GM12873 (cell line): ENCODE results near the gene NFATC2.

Source experiments
- TF ChIP-seq, protein P1 (sequence below): IDR thresholded peaks from 2 replicates; pipeline ENCODE4 v1.5.1; 2012; ENCODE audit warnings: low read depth, mild to moderate bottlenecking, moderate library complexity, low read length, control low read depth; ENCODE audit not compliant: insufficient read depth; ENCODE audit errors: missing control alignments

The NFATC2 gene

DNA sequence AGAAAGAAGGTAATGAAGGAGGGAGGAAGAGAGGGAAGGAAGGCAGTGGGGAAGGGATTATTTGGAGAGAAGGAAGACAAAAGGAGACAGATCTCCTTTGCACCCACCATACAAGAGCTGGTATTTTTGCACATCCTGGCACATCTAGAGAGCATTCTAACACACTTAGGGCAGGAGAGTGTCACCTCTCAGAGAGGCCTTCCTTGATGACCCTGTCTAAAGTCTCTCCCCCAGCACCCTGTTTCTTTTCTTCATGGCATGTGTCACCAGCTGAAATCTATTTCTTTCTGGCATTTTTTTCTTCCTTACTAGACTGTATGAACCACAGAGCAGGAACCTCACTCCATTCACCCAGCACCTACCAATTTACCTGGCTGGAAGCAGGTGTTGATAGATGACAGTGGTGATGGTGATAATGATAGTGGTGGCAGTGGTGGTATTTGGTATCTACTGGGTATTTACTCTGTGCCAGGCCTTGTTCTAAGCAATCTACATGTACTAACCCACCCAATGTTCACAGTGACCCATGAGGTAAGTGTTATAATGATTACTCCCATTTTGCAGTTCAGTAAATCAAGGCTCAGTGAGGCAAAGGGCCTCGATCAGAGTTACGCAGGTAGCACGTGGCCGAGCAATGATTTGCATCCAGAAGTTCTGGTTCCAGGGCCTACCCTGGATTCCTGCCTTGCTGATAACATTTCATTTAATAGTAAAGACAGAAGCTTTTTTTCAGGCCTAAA is 131.8 kb downstream of the NFATC2 start:
- TF ChIP-seq, protein P1, sequence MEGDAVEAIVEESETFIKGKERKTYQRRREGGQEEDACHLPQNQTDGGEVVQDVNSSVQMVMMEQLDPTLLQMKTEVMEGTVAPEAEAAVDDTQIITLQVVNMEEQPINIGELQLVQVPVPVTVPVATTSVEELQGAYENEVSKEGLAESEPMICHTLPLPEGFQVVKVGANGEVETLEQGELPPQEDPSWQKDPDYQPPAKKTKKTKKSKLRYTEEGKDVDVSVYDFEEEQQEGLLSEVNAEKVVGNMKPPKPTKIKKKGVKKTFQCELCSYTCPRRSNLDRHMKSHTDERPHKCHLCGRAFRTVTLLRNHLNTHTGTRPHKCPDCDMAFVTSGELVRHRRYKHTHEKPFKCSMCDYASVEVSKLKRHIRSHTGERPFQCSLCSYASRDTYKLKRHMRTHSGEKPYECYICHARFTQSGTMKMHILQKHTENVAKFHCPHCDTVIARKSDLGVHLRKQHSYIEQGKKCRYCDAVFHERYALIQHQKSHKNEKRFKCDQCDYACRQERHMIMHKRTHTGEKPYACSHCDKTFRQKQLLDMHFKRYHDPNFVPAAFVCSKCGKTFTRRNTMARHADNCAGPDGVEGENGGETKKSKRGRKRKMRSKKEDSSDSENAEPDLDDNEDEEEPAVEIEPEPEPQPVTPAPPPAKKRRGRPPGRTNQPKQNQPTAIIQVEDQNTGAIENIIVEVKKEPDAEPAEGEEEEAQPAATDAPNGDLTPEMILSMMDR, result no peak

- TF ChIP-seq, protein P1, result no peak
These were observed 133.2 kb downstream of the NFATC2 start for GRCh38 chr20:51409192-51409880.

- TF ChIP-seq, protein P1, result no peak
These were observed 138.0 kb downstream of the NFATC2 start for GRCh38 chr20:51404297-51405060.

DNA sequence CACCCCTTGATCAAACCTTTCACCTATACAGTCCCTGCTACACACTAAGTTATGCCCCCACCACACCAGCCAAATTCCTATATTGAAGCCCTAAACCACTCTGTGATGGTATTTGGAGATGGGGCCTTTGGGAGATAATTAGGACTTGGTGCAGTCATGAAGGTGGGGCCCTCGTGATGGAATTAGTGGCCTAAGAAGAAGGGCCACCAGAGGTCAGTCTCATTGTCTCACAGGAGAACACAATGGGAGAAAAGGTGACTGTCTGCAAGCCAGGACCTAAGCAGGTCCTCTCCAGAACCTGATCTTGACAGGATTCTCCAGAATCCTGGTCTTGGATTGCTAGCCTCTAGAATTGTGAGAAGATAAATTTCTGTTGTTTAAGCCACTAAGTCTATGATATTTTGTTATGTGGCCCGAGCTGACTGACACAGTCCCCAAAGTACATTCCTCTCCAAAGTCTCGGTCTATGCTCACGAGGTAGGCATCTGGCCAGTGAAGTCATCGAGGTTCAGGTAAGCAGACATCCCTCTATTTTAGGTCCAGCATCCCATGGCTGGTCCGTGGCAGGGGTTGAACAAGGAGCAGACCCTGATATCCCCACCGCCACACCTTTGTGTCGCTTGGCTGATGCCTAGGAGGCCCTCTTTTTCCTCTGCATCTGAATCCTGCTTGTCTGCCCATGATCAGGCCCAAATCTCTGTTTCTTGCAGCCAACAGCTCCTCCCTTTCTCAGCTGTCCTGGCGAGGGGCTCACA is 138.9 kb downstream of the NFATC2 start:
- TF ChIP-seq, protein P1, result no peak

GRCh38 chr20:51402201-51402600 is 140.3 kb downstream of the NFATC2 start:
- TF ChIP-seq, protein P1, result no peak

GRCh38 chr20:51401496-51401895 is 141.0 kb downstream of the NFATC2 start:
- TF ChIP-seq, protein P1, result no peak
